GM12878 (cell line): ENCODE results near the gene GRB10. TPM values are rescaled to one million over a fixed set of nuclear protein-coding genes. Genes with fewer than 3 reads are reported as not detected.

ENCODE experiments used
- ATAC-seq: fragments of 200-7000 bp; cut with Tn5 transposase; 3 replicates; pipeline ENCODE4 v1.9.1; 2020; ENCODE audit warnings: mild to moderate bottlenecking, moderate library complexity
- BruUV-seq: library from RNA; stranded (reverse); fragments of 400-500 nt; replicated peaks from 2 replicates; lab custom pipeline; 2021; lab: Mats Ljungman, UMichigan
- CTCF ChIA-PET: fragments of 300-600 bp; sonication (Branson Sonifier 250); formaldehyde crosslinking; extraction: SDS; loops from one replicate; lab custom pipeline; 2021; ENCODE audit warnings: inconsistent platforms; lab: Yijun Ruan, JAX
- POLR2A ChIA-PET: fragments of 350-600 bp; formaldehyde crosslinking; extraction: SDS; loops from one replicate; lab custom pipeline; 2021; ENCODE audit warnings: inconsistent platforms; lab: Charles Lee
- RAD21 ChIA-PET: fragments of 300-600 bp; sonication (Branson Sonifier 250); formaldehyde crosslinking; loops from one replicate; lab custom pipeline; 2023; ENCODE audit warnings: antibody characterized with exemption; ENCODE audit not compliant: unreplicated experiment; lab: Charles Lee
- SMC1A ChIA-PET: fragments of 300-600 bp; sonication (Branson Sonifier 250); formaldehyde crosslinking; loops from one replicate; lab custom pipeline; 2023; ENCODE audit not compliant: unreplicated experiment, uncharacterized antibody; lab: Charles Lee
- DNase-seq: peaks from one replicate; pipeline ENCODE4 v3.0.0-alpha.2; 2011; ENCODE audit warnings: low read depth, low spot score
- FAIRE-seq: peaks from 3 replicates; lab custom pipeline; 2011; peaks lifted over from hg19 to GRCh38; lab: Jason Lieb, UNC
- H2AFZ ChIP-seq: 2 replicates; pipeline ENCODE4 v1.6.0; 2011; ENCODE audit warnings: low read depth, low read length, control low read depth; ENCODE audit not compliant: control insufficient read depth
- H3K27ac ChIP-seq: 2 replicates; pipeline ENCODE4 v1.5.1; 2011; ENCODE audit warnings: control low read depth; ENCODE audit not compliant: control insufficient read depth, insufficient read depth
- H3K27me3 ChIP-seq, 2 experiments: replicated peaks in 1 of 2; 2 replicates each; pipeline versions ENCODE4 v1.6.0 to v1.6.1; 2011; ENCODE audit warnings: low read length in 1 of 2; ENCODE audit not compliant: control insufficient read depth in 2 of 2, insufficient read depth in 2 of 2
- H3K36me3 ChIP-seq, 2 experiments: 2 replicates each; pipeline ENCODE4 v1.5.1; 2011; ENCODE audit warnings: low read length in 1 of 2; ENCODE audit not compliant: control insufficient read depth in 2 of 2, insufficient read depth in 2 of 2
- H3K4me1 ChIP-seq: 2 replicates; pipeline ENCODE4 v1.6.1; 2011; ENCODE audit warnings: mild to moderate bottlenecking, low read length, moderate library complexity, mixed read lengths; ENCODE audit not compliant: control insufficient read depth, insufficient read depth
- H3K4me2 ChIP-seq: 2 replicates; pipeline ENCODE4 v1.6.0; 2011; ENCODE audit warnings: control low read depth; ENCODE audit not compliant: control insufficient read depth, insufficient read depth
- H3K4me3 ChIP-seq: fragments of 200-600 bp; sonication (generic); 2 replicates; pipeline ENCODE4 v1.5.1; 2016
- H3K79me2 ChIP-seq: 2 replicates; pipeline ENCODE4 v1.6.0; 2011; ENCODE audit warnings: low read length; ENCODE audit not compliant: control insufficient read depth, insufficient read depth
- H3K9ac ChIP-seq: 2 replicates; pipeline ENCODE4 v1.8.0; 2011; ENCODE audit warnings: low read length, control low read depth, mixed read lengths; ENCODE audit not compliant: control insufficient read depth, insufficient read depth
- H3K9me3 ChIP-seq: replicated peaks from 3 replicates; pipeline ENCODE4 v1.5.1; 2011; ENCODE audit warnings: mild to moderate bottlenecking, low read length; ENCODE audit not compliant: control insufficient read depth, insufficient read depth
- H4K20me1 ChIP-seq: 2 replicates; pipeline ENCODE4 v1.6.0; 2011; ENCODE audit not compliant: control insufficient read depth, insufficient read depth
- BCLAF1 ChIP-seq: fragments of 450-650 bp; IDR thresholded peaks from 2 replicates; pipeline ENCODE4 v1.6.1; 2017; ENCODE audit warnings: antibody characterized with exemption, mild to moderate bottlenecking, moderate library complexity
- BHLHE40 ChIP-seq, 2 experiments: fragments of 450-650 bp in 1 of 2; IDR thresholded peaks; 2 replicates each; pipeline ENCODE4 v1.6.1; 2011 to 2017; ENCODE audit warnings: low read depth in 2 of 2, borderline replicate concordance in 1 of 2, improper control_type of control experiment in 1 of 2, low read length in 1 of 2, mild to moderate bottlenecking in 1 of 2
- CREB1 ChIP-seq: IDR thresholded peaks from 2 replicates; pipeline ENCODE4 v1.6.1; 2012; ENCODE audit warnings: low read depth, mild to moderate bottlenecking, inconsistent platforms
- HDGF ChIP-seq: fragments of 450-650 bp; IDR thresholded peaks from 2 replicates; pipeline ENCODE4 v1.6.1; 2016; ENCODE audit warnings: antibody characterized with exemption
- IRF4 ChIP-seq: IDR thresholded peaks from 2 replicates; pipeline ENCODE4 v1.6.1; 2011; ENCODE audit warnings: low read depth, low read length
- JUND ChIP-seq: IDR thresholded peaks from 2 replicates; pipeline ENCODE4 v1.6.1; 2012; ENCODE audit warnings: low read depth, mild to moderate bottlenecking, low read length, improper control_type of control experiment, moderate library complexity
- MYC ChIP-seq: IDR thresholded peaks from 2 replicates; pipeline ENCODE4 v1.6.1; 2011; ENCODE audit warnings: mild to moderate bottlenecking, low read length, moderate library complexity, inconsistent platforms; ENCODE audit not compliant: insufficient read depth, insufficient replicate concordance, insufficient read length, severe bottlenecking
- NFIC ChIP-seq: IDR thresholded peaks from 2 replicates; pipeline ENCODE4 v1.6.1; 2012; ENCODE audit warnings: low read depth, mild to moderate bottlenecking, inconsistent platforms, low read length, moderate library complexity
- NR2F1 ChIP-seq: fragments of 450-650 bp; conservative IDR thresholded peaks from 2 replicates; pipeline ENCODE4 v1.6.1; 2017; ENCODE audit warnings: mild to moderate bottlenecking
- PAX5 ChIP-seq: IDR thresholded peaks from 2 replicates; pipeline ENCODE4 v1.6.1; 2011; ENCODE audit warnings: low read depth, low read length, borderline replicate concordance
- RCOR1 ChIP-seq: conservative IDR thresholded peaks from 2 replicates; pipeline ENCODE4 v1.6.1; 2012; ENCODE audit warnings: low read depth, low read length, improper control_type of control experiment
- SIN3A ChIP-seq: IDR thresholded peaks from 2 replicates; pipeline ENCODE4 v1.6.1; 2012; ENCODE audit warnings: low read depth, low read length, improper control_type of control experiment
- SMARCA5 ChIP-seq: fragments of 450-650 bp; IDR thresholded peaks from 2 replicates; pipeline ENCODE4 v1.6.1; 2017; ENCODE audit warnings: mild to moderate bottlenecking
- SMC3 ChIP-seq: IDR thresholded peaks from 2 replicates; pipeline ENCODE4 v1.6.1; 2011; ENCODE audit warnings: low read length, improper control_type of control experiment, borderline replicate concordance
- SREBF1 ChIP-seq: IDR thresholded peaks from 2 replicates; pipeline ENCODE4 v1.6.1; 2012; ENCODE audit warnings: mild to moderate bottlenecking, low read length
- TCF7 ChIP-seq: IDR thresholded peaks from 2 replicates; pipeline ENCODE4 v1.6.1; 2014; ENCODE audit warnings: antibody characterized with exemption, borderline replicate concordance
- YY1 ChIP-seq: IDR thresholded peaks from 2 replicates; pipeline ENCODE4 v1.6.1; 2011; ENCODE audit warnings: low read depth, mild to moderate bottlenecking, low read length
- ZNF384 ChIP-seq: IDR thresholded peaks from 2 replicates; pipeline ENCODE4 v1.6.1; 2012; ENCODE audit warnings: low read depth, mild to moderate bottlenecking, low read length, improper control_type of control experiment, borderline replicate concordance
- ZNF622 ChIP-seq: fragments of 450-650 bp; IDR thresholded peaks from 2 replicates; pipeline ENCODE4 v1.6.1; 2017; ENCODE audit warnings: mild to moderate bottlenecking, inconsistent platforms
- ZSCAN29 ChIP-seq: fragments of 450-650 bp; IDR thresholded peaks from 2 replicates; pipeline ENCODE4 v1.6.1; 2017; ENCODE audit warnings: mild to moderate bottlenecking, moderate library complexity
- WGBS: methylation state at CpG from one replicate; pipeline ENCODE4 v1.1.6; 2016; ENCODE audit warnings: low lambda C conversion rate; ENCODE audit not compliant: insufficient replicate concordance, insufficient coverage; ENCODE audit errors: missing lambda C conversion rate; 5-methylcytosine and 5-hydroxymethylcytosine counted together
- in situ Hi-C: fragments of 300-500 bp; cut with MboI; formaldehyde crosslinking; loops from 9 replicates; pipeline ENCODE4 v1.14.3; 2018; ENCODE audit warnings: mixed read lengths
- intact Hi-C: fragments of 100-400 bp; cut with micrococcal nuclease; formaldehyde crosslinking; loops from one replicate; pipeline ENCODE4 v1.14.2; 2022; ENCODE audit not compliant: unreplicated experiment
- polyA plus RNA-seq, 11 experiments: library from polyadenylated mRNA; depleted of rRNA in 4 of 11; unstranded in 6 of 11; stranded (reverse) in 5 of 11; fragments of >200 nt; fragmentation: Nextera tagmentation in 4 of 11; fragmentation: Illumina TruSeq in 1 of 11; extraction: Ambion mirVana in 4 of 11; extraction: Trizol in 1 of 11; gene quantifications; 1 replicate in 1 of 11; 2 replicates in 10 of 11; pipeline versions ENCODE4 v1.2.1 to v1.2.3, GENCODE V29; 2011 to 2016; ENCODE audit warnings: inconsistent platforms in 2 of 11, missing spikeins in 2 of 11, low read depth in 1 of 11
- total RNA-seq, 4 experiments: library from RNA; depleted of rRNA in 3 of 4; stranded (reverse); fragments of >200 nt in 3 of 4; fragmentation: Illumina TruSeq in 1 of 4; extraction: Trizol in 1 of 4; gene quantifications; 2 replicates each; pipeline versions ENCODE4 v1.2.1 to v1.2.3, GENCODE V29; 2013 to 2021

The GRB10 gene
- total and polyA plus RNA-seq, 10 of the 15 experiments (the other 5 are each of a cell fraction or from before 2014, with no cell fraction given): 0.04 to 0.33 TPM; not detected in 8

GRCh38 chr7:50806143-50806542 is 23.4 kb upstream of the GRB10 start:
- H3K9ac ChIP-seq: no peak overlapping the region
- ATAC-seq (no peak), DNase-seq (no peak), FAIRE-seq (no peak)
- H3K36me3 ChIP-seq: no peaks in the 10 kb centered on the region
- RAD21 ChIA-PET: no interaction called here
- POLR2A ChIA-PET: no interaction called here
- 21% methylated on average over 9 of the region's 9 CpGs for WGBS
- H2AFZ ChIP-seq: no peak overlapping the region
- no peaks in the 10 kb centered on the region; the same call in 1 of the 2 replicates for H4K20me1 ChIP-seq
- no peaks in the 10 kb centered on the region for H3K9me3 ChIP-seq
- no peaks in the 10 kb centered on the region for H3K4me1 ChIP-seq
- no peak overlapping the region for H3K4me2 ChIP-seq
- TF ChIP-seq PAX5 (no peak), YY1 (no peak), BHLHE40 (IDR thresholded peaks at IDR 0.05; ENCODE audit: borderline replicate concordance in 1 of 2, low read depth in 2 of 2, low read length in 1 of 2) (no peak), RCOR1 (no peak), MYC (no peak), CREB1 (no peak), ZNF622 (no peak), HDGF (no peak), IRF4 (no peak), ZSCAN29 (no peak), SIN3A (no peak), SREBF1 (no peak), SMARCA5 (no peak), TCF7 (no peak), NFIC (no peak), JUND (no peak), ZNF384 (no peak), BCLAF1 (no peak), SMC3 (no peak), NR2F1 (no peak)
- CTCF ChIA-PET: no interaction called here
- in situ Hi-C loops: no loop called here
- H3K4me3 ChIP-seq: no peak overlapping the region
- no peak overlapping the region for H3K27ac ChIP-seq
- BruUV-seq: no TSS peak
- H3K27me3 ChIP-seq: no peaks in the 10 kb centered on the region; a peak in 1 of 4 replicates
- intact Hi-C loops: no loop called here
- H3K79me2 ChIP-seq: no peaks in the 10 kb centered on the region
- SMC1A ChIA-PET: no interaction called here
